Measurements from ENCODE around the gene FSHR. TPM values are rescaled to one million over a fixed set of nuclear protein-coding genes. Genes with fewer than 3 reads are reported as not detected.

Gene FSHR
- total RNA-seq, 1 experiment from 2014 or later = not detected

GRCh38 chr2:49154891-49155290 lies 576 bp upstream of the FSHR start:
- Histone ChIP-seq H3K27ac (ENCODE audit: low read length) (no peak overlapping the region), H3K9ac (ENCODE audit: low read length) (no peak overlapping the region), H3K36me3 (ENCODE audit: low read depth, low read length) (no peaks in the 10 kb centered on the region), H4K20me1 (ENCODE audit: low read length) (no peaks in the 10 kb centered on the region), H3K9me3 (ENCODE audit: low read length) (peaks cover 14% of the 10 kb centered on the region), H2AFZ (ENCODE audit: low read length) (no peak overlapping the region), H3K27me3 (ENCODE audit: low read length) (no peaks in the 10 kb centered on the region), H3K4me2 (ENCODE audit: low read length) (no peak overlapping the region), H3K4me3 (ENCODE audit: low read length) (no peak overlapping the region), H3F3A (ENCODE audit: low read length, unreplicated experiment) (no peaks in the 10 kb centered on the region), H3K79me2 (ENCODE audit: low read length) (no peaks in the 10 kb centered on the region), H3K4me1 (ENCODE audit: insufficient read depth, low read length) (no peaks in the 10 kb centered on the region), H3K9me2 (replicated peaks; ENCODE audit: low read length) (no peaks in the 10 kb centered on the region)
- POLR2A ChIA-PET (ENCODE audit: unreplicated experiment) = no interaction called here
- intact Hi-C loops (cut with micrococcal nuclease) = no loop called here
- TF ChIP-seq EZH2 (IDR thresholded peaks at IDR 0.05; ENCODE audit: low read length, unreplicated experiment) (no peak), CTCF (conservative IDR thresholded peaks at IDR 0.05; ENCODE audit: low read depth, low read length) (no peak), EZH2phosphoT487 (IDR thresholded peaks at IDR 0.05; ENCODE audit: borderline replicate concordance, low read length) (no peak)
- BruUV-seq (replicated peaks) = no TSS peak
- ATAC-seq = no peak
- CTCF ChIA-PET = no interaction called here
- DNase-seq = no peak

- H3K79me2 ChIP-seq (ENCODE audit: low read length) = no peaks in the 10 kb centered on the region
- H3K9me2 ChIP-seq (replicated peaks; ENCODE audit: low read length) = no peaks in the 10 kb centered on the region
- no peaks in the 10 kb centered on the region for H3K4me1 ChIP-seq (ENCODE audit: insufficient read depth, low read length)
- no peak overlapping the region for H3K4me3 ChIP-seq (ENCODE audit: low read length)
- H3K9ac ChIP-seq (ENCODE audit: low read length) = no peak overlapping the region
- no peaks in the 10 kb centered on the region for H3K27me3 ChIP-seq (ENCODE audit: low read length)
- H3K27ac ChIP-seq (ENCODE audit: low read length) = no peak overlapping the region
- ChIA-PET CTCF (no interaction called here), POLR2A (ENCODE audit: unreplicated experiment) (no interaction called here)
- H3K9me3 ChIP-seq (ENCODE audit: low read length) = peaks cover 21% of the 10 kb centered on the region
- no peak overlapping the region for H3K4me2 ChIP-seq (ENCODE audit: low read length)
- no peak for TF ChIP-seq CTCF (conservative IDR thresholded peaks at IDR 0.05; ENCODE audit: low read depth, low read length)
- no peak for TF ChIP-seq EZH2 (IDR thresholded peaks at IDR 0.05; ENCODE audit: low read length, unreplicated experiment)
- TF ChIP-seq EZH2phosphoT487 (IDR thresholded peaks at IDR 0.05; ENCODE audit: borderline replicate concordance, low read length) = no peak
- no peaks in the 10 kb centered on the region for H4K20me1 ChIP-seq (ENCODE audit: low read length)
- no TSS peak for BruUV-seq (replicated peaks)
- intact Hi-C loops (cut with micrococcal nuclease) = no loop called here
- no peak overlapping the region for H2AFZ ChIP-seq (ENCODE audit: low read length)
- H3F3A ChIP-seq (ENCODE audit: low read length, unreplicated experiment) = no peaks in the 10 kb centered on the region
- no peaks in the 10 kb centered on the region for H3K36me3 ChIP-seq (ENCODE audit: low read depth, low read length)
- ATAC-seq (no peak), DNase-seq (no peak)
These were observed 1.1 kb downstream of the FSHR start for GRCh38 chr2:49153252-49153651.

- ChIA-PET CTCF (no interaction called here), POLR2A (ENCODE audit: unreplicated experiment) (no interaction called here)
- H3K36me3 ChIP-seq (ENCODE audit: low read depth, low read length) = no peaks in the 10 kb centered on the region
- H3K27ac ChIP-seq (ENCODE audit: low read length) = no peak overlapping the region
- H4K20me1 ChIP-seq (ENCODE audit: low read length) = no peaks in the 10 kb centered on the region
- DNase-seq (no peak), ATAC-seq (no peak)
- no peak overlapping the region for H3K4me2 ChIP-seq (ENCODE audit: low read length)
- no peak for TF ChIP-seq EZH2 (IDR thresholded peaks at IDR 0.05; ENCODE audit: low read length, unreplicated experiment)
- no peak for TF ChIP-seq EZH2phosphoT487 (IDR thresholded peaks at IDR 0.05; ENCODE audit: borderline replicate concordance, low read length)
- TF ChIP-seq CTCF (conservative IDR thresholded peaks at IDR 0.05; ENCODE audit: low read depth, low read length) = no peak
- H3K9me3 ChIP-seq (ENCODE audit: low read length) = peaks cover 21% of the 10 kb centered on the region
- H3K9ac ChIP-seq (ENCODE audit: low read length) = no peak overlapping the region
- BruUV-seq (replicated peaks) = no TSS peak
- no peaks in the 10 kb centered on the region for H3K27me3 ChIP-seq (ENCODE audit: low read length)
- H3K9me2 ChIP-seq (replicated peaks; ENCODE audit: low read length) = no peaks in the 10 kb centered on the region
- intact Hi-C loops (cut with micrococcal nuclease) = no loop called here
- no peak overlapping the region for H3K4me3 ChIP-seq (ENCODE audit: low read length)
- H2AFZ ChIP-seq (ENCODE audit: low read length) = no peak overlapping the region
- no peaks in the 10 kb centered on the region for H3K4me1 ChIP-seq (ENCODE audit: insufficient read depth, low read length)
- no peaks in the 10 kb centered on the region for H3K79me2 ChIP-seq (ENCODE audit: low read length)
- no peaks in the 10 kb centered on the region for H3F3A ChIP-seq (ENCODE audit: low read length, unreplicated experiment)
These were observed 1.5 kb downstream of the FSHR start for GRCh38 chr2:49152824-49153223.

Data from PC-3 (cell line).